Panc1 (cell line): ENCODE measurements around the gene RIPPLY3. TPM values are rescaled to one million over a fixed set of nuclear protein-coding genes. Genes with fewer than 3 reads are reported as not detected.

ENCODE experiments used
- ATAC-seq: fragments of 200-7000 bp; cut with Tn5 transposase; 2 replicates; pipeline ENCODE4 v1.9.1; 2020; ENCODE audit warnings: mild to moderate bottlenecking, moderate library complexity
- BruUV-seq: library from RNA; stranded (reverse); fragments of 400-500 nt; replicated peaks from 2 replicates; lab custom pipeline; 2021; lab: Mats Ljungman, UMichigan
- CTCF ChIA-PET: fragments of 300-600 bp; sonication (Branson Sonifier 250); formaldehyde crosslinking; loops from one replicate; lab custom pipeline; 2022; ENCODE audit warnings: antibody characterized with exemption; lab: Charles Lee
- POLR2A ChIA-PET: fragments of 300-600 bp; sonication (Branson Sonifier 250); formaldehyde crosslinking; loops from one replicate; lab custom pipeline; 2022; ENCODE audit warnings: antibody characterized with exemption; lab: Charles Lee
- DNase-seq: peaks from one replicate; pipeline ENCODE4 v3.0.0-alpha.2; 2010; ENCODE audit warnings: low read depth, low spot score
- H3K27ac ChIP-seq: 2 replicates; pipeline ENCODE4 v1.5.1; 2011; ENCODE audit warnings: mild to moderate bottlenecking, low read length, inconsistent platforms
- H3K27me3 ChIP-seq: fragments of 200-500 bp; sonication (Bioruptor generic); 2 replicates; pipeline ENCODE4 v1.6.0; 2014; ENCODE audit warnings: low read length, inconsistent platforms; ENCODE audit not compliant: control insufficient read depth, insufficient read depth
- H3K36me3 ChIP-seq: fragments of 200-500 bp; sonication (Bioruptor generic); 2 replicates; pipeline ENCODE4 v1.5.1; 2014; ENCODE audit warnings: inconsistent platforms, mild to moderate bottlenecking, low read length, moderate library complexity; ENCODE audit not compliant: control insufficient read depth, insufficient read depth
- H3K4me1 ChIP-seq: 2 replicates; pipeline ENCODE4 v1.5.1; 2011; ENCODE audit warnings: inconsistent platforms, mild to moderate bottlenecking, low read length, moderate library complexity; ENCODE audit not compliant: control insufficient read depth, insufficient read depth
- H3K4me3 ChIP-seq, 2 experiments: 2 replicates each; pipeline ENCODE4 v1.5.1; 2011 to 2012; ENCODE audit warnings: low read depth in 2 of 2, low read length in 2 of 2, mild to moderate bottlenecking in 2 of 2, inconsistent platforms in 1 of 2, moderate library complexity in 1 of 2
- H3K9me3 ChIP-seq: fragments of 200-500 bp; sonication (Bioruptor generic); 2 replicates; pipeline ENCODE4 v1.5.1; 2014; ENCODE audit warnings: low read depth, mild to moderate bottlenecking, inconsistent platforms, low read length, moderate library complexity; ENCODE audit not compliant: control insufficient read depth, insufficient read depth
- CTCF ChIP-seq: fragments of 450-650 bp; IDR thresholded peaks from 2 replicates; pipeline ENCODE4 v1.5.1; 2017; ENCODE audit warnings: mild to moderate bottlenecking
- POLR2AphosphoS5 ChIP-seq: IDR thresholded peaks from 2 replicates; pipeline ENCODE4 v1.6.1; 2012; ENCODE audit warnings: mild to moderate bottlenecking, low read depth, low read length, moderate library complexity
- REST ChIP-seq, 2 experiments: IDR thresholded peaks; 2 replicates each; pipeline ENCODE4 v1.6.1; 2011 to 2012; ENCODE audit warnings: low read depth in 2 of 2, control low read depth in 1 of 2, low read length in 1 of 2, mild to moderate bottlenecking in 1 of 2, moderate library complexity in 1 of 2; ENCODE audit not compliant: insufficient read depth in 1 of 2
- SIN3A ChIP-seq: IDR thresholded peaks from 2 replicates; pipeline ENCODE4 v1.6.1; 2012; ENCODE audit warnings: low read depth, mild to moderate bottlenecking, low read length, moderate library complexity, borderline replicate concordance; ENCODE audit not compliant: insufficient read depth
- TCF7L2 ChIP-seq: IDR thresholded peaks from 2 replicates; pipeline ENCODE4 v1.6.1; 2011; ENCODE audit warnings: mild to moderate bottlenecking, low read depth, low read length, inconsistent platforms
- in situ Hi-C: cut with HindIII; loops from 2 replicates; pipeline ENCODE4 v1.10.0; 2016; ENCODE audit warnings: low sequenced_read_pairs, low pct_unique_long_range_greater_than_20kb
- intact Hi-C: fragments of 100-400 bp; cut with micrococcal nuclease; formaldehyde crosslinking; loops from one replicate; pipeline ENCODE4 v1.10.0; 2022; ENCODE audit not compliant: unreplicated experiment
- total RNA-seq: library from RNA; stranded (reverse); gene quantifications from one replicate; pipeline ENCODE4 v1.2.1, GENCODE V29; 2021; ENCODE audit not compliant: unreplicated experiment

The RIPPLY3 gene
- total RNA-seq, 1 experiment from 2014 or later, result 1.2 TPM

GRCh38 chr21:36981049-36981391 is 25.5 kb upstream of the RIPPLY3 start:
- TF ChIP-seq TCF7L2 (no peak), POLR2AphosphoS5 (no peak), REST (IDR thresholded peaks at IDR 0.05; ENCODE audit: insufficient read depth in 1 of 2, low read depth in 2 of 2, low read length in 1 of 2) (no peak), CTCF (no peak), SIN3A (no peak)
- ATAC-seq (no peak), DNase-seq (no peak)
- no peaks in the 10 kb centered on the region for H3K36me3 ChIP-seq
- intact Hi-C loops (no loop called here), in situ Hi-C loops (no loop called here)
- ChIA-PET CTCF (no interaction called here), POLR2A (no interaction called here)
- no TSS peak for BruUV-seq
- H3K9me3 ChIP-seq, result no peaks in the 10 kb centered on the region
- H3K4me3 ChIP-seq, result peak overlapping the region; percentile 42 to 56
- H3K4me1 ChIP-seq, result peaks cover 14% of the 10 kb centered on the region
- no peaks in the 10 kb centered on the region for H3K27me3 ChIP-seq
- peak overlapping the region; percentile 29 for H3K27ac ChIP-seq

- H3K9me3 ChIP-seq, result no peaks in the 10 kb centered on the region
- H3K4me3 ChIP-seq, result no peak overlapping the region
- ChIA-PET CTCF (interaction anchor here (0.6 kb wide), 2 partner anchors 19 to 45 kb away, joined by 3 to 8 read pairs; no protein-coding TSS in a partner anchor), POLR2A (no interaction called here)
- DNase-seq (no peak), ATAC-seq (no peak)
- no peaks in the 10 kb centered on the region for H3K36me3 ChIP-seq
- peaks cover 11% of the 10 kb centered on the region for H3K4me1 ChIP-seq
- no peaks in the 10 kb centered on the region for H3K27me3 ChIP-seq
- no peak overlapping the region for H3K27ac ChIP-seq
- intact Hi-C loops, result no loop called here
- TF ChIP-seq SIN3A, result no peak
- no peak for TF ChIP-seq CTCF
- TF ChIP-seq TCF7L2, result no peak
- no TSS peak for BruUV-seq
- in situ Hi-C loops, result no loop called here
These were observed 24.4 kb upstream of the RIPPLY3 start for GRCh38 chr21:36981977-36982700.
